Measurements from ENCODE around the gene CASP12. TPM values are rescaled to one million over a fixed set of nuclear protein-coding genes. Genes with fewer than 3 reads are reported as not detected.

Gene CASP12
- total RNA-seq, 1 donor from 2014 or later: not detected

- no peak for DNase-seq
Measured at GRCh38 chr11:104891135-104891534, 7.1 kb downstream of the CASP12 start.

- DNase-seq: no peak
Measured at GRCh38 chr11:104883342-104883741, 14.9 kb downstream of the CASP12 start.

GRCh38 chr11:104881117-104881794 lies 17.0 kb downstream of the CASP12 start:
- DNase-seq: no peak

GRCh38 chr11:104879514-104880190 lies 18.6 kb downstream of the CASP12 start:
- no peak for DNase-seq

- DNase-seq: no peak
Measured at GRCh38 chr11:104876861-104877431, 21.3 kb downstream of the CASP12 start.

GRCh38 chr11:104876324-104876723 lies 21.9 kb downstream of the CASP12 start:
- DNase-seq: no peak

GRCh38 chr11:104873252-104873651 lies 25.0 kb downstream of the CASP12 start:
- no peak for DNase-seq

GRCh38 chr11:104872393-104872792 lies 25.9 kb downstream of the CASP12 start:
- DNase-seq: no peak

GRCh38 chr11:104870910-104871309 lies 27.4 kb downstream of the CASP12 start:
- no peak for DNase-seq

GRCh38 chr11:104866815-104867214 lies 31.4 kb downstream of the CASP12 start:
- no peak for DNase-seq

- no peak for DNase-seq
Measured at GRCh38 chr11:104858882-104859775, 39.1 kb downstream of the CASP12 start.

- no peak for DNase-seq
Measured at GRCh38 chr11:104856607-104857006, 41.7 kb downstream of the CASP12 start.

GRCh38 chr11:104855965-104856364 lies 42.3 kb downstream of the CASP12 start:
- no peak for DNase-seq

- no peak for DNase-seq
Measured at GRCh38 chr11:104853276-104853675, 45.0 kb downstream of the CASP12 start.

- DNase-seq: no peak
Measured at GRCh38 chr11:104852811-104853210, 45.4 kb downstream of the CASP12 start.

- DNase-seq: no peak
Measured at GRCh38 chr11:104846216-104846615, 52.0 kb downstream of the CASP12 start.

- no peak for DNase-seq
Measured at GRCh38 chr11:104844451-104844850, 53.8 kb downstream of the CASP12 start.

- DNase-seq: no peak
Measured at GRCh38 chr11:104843150-104843836, 55.0 kb downstream of the CASP12 start.

- DNase-seq: no peak
Measured at GRCh38 chr11:104841973-104842525, 56.2 kb downstream of the CASP12 start.

- DNase-seq: no peak
Measured at GRCh38 chr11:104841185-104841584, 57.1 kb downstream of the CASP12 start.

- DNase-seq: no peak
Measured at GRCh38 chr11:104837969-104838639, 60.2 kb downstream of the CASP12 start.
